H1 (cell line): ENCODE results near the gene SMC6. TPM values are rescaled to one million over a fixed set of nuclear protein-coding genes. Genes with fewer than 3 reads are reported as not detected.

Experiments
- CTCF ChIA-PET: fragments of 300-600 bp; sonication (Branson Sonifier 250); formaldehyde crosslinking; loops from one replicate; lab custom pipeline; 2021; ENCODE audit not compliant: partially characterized antibody; lab: Charles Lee
- POLR2A ChIA-PET: fragments of 300-600 bp; sonication (Branson Sonifier 250); formaldehyde crosslinking; loops from one replicate; lab custom pipeline; 2021; ENCODE audit warnings: inconsistent platforms; ENCODE audit not compliant: partially characterized antibody; lab: Charles Lee
- DNase-seq, 2 experiments: peaks; one replicate each; pipeline versions ENCODE4 v3.0.0 to v3.0.0-alpha.2; 2010 to 2022; ENCODE audit warnings: low spot score in 2 of 2, low read depth in 1 of 2, mixed read lengths in 1 of 2
- FAIRE-seq: peaks from 2 replicates; lab custom pipeline; 2011; peaks lifted over from hg19 to GRCh38; lab: Jason Lieb, UNC
- H2AFZ ChIP-seq: 2 replicates; pipeline ENCODE4 v1.8.1; 2012; ENCODE audit warnings: low read length, inconsistent platforms
- H2AK5ac ChIP-seq: 2 replicates; pipeline ENCODE4 v1.6.1; 2013; ENCODE audit warnings: low read depth, low read length
- H2BK120ac ChIP-seq: replicated peaks from 2 replicates; pipeline ENCODE3; 2013; ENCODE audit warnings: low read depth, low read length, inconsistent platforms
- H2BK12ac ChIP-seq: 2 replicates; pipeline ENCODE4 v1.6.1; 2013; ENCODE audit warnings: low read depth, low read length
- H2BK15ac ChIP-seq: 2 replicates; pipeline ENCODE4 v1.6.1; 2013; ENCODE audit warnings: low read length
- H2BK20ac ChIP-seq: 2 replicates; pipeline ENCODE4 v1.6.1; 2013; ENCODE audit warnings: low read length
- H2BK5ac ChIP-seq: 2 replicates; pipeline ENCODE4 v1.6.1; 2013; ENCODE audit warnings: low read depth, low read length
- H3K14ac ChIP-seq: 2 replicates; pipeline ENCODE4 v1.6.1; 2013; ENCODE audit warnings: inconsistent platforms; ENCODE audit not compliant: insufficient read length
- H3K18ac ChIP-seq: 2 replicates; pipeline ENCODE4 v1.6.1; 2013; ENCODE audit warnings: low read length; ENCODE audit errors: extremely low read depth
- H3K23ac ChIP-seq: 2 replicates; pipeline ENCODE4 v1.6.1; 2013; ENCODE audit warnings: inconsistent platforms; ENCODE audit not compliant: insufficient read length
- H3K23me2 ChIP-seq: 2 replicates; pipeline ENCODE4 v1.6.1; 2013; ENCODE audit warnings: low read depth, low read length
- H3K27ac ChIP-seq: 2 replicates; pipeline ENCODE4 v1.6.1; 2011; ENCODE audit warnings: low read depth, low read length, inconsistent platforms
- H3K27me3 ChIP-seq, 4 experiments: replicated peaks in 1 of 4; 1 replicate in 1 of 4; 2 replicates in 3 of 4; pipeline versions ENCODE4 v1.6.1 to v1.8.1; 2011 to 2013; ENCODE audit warnings: low read length in 3 of 4, mild to moderate bottlenecking in 3 of 4, inconsistent platforms in 2 of 4, mixed read lengths in 2 of 4, moderate library complexity in 1 of 4; ENCODE audit not compliant: control insufficient read depth in 3 of 4, insufficient read depth in 3 of 4; ENCODE audit errors: extremely low read depth in 1 of 4
- H3K36me3 ChIP-seq, 4 experiments: 2 replicates each; pipeline versions ENCODE4 v1.6.1 to v1.8.1; 2011 to 2013; ENCODE audit warnings: mild to moderate bottlenecking in 4 of 4, low read length in 3 of 4, moderate library complexity in 2 of 4, control low read depth in 1 of 4, inconsistent platforms in 1 of 4; ENCODE audit not compliant: insufficient read depth in 4 of 4, control insufficient read depth in 2 of 4
- H3K4ac ChIP-seq: replicated peaks from 2 replicates; pipeline ENCODE3; 2013; ENCODE audit warnings: low read length, low read depth, mixed read lengths, inconsistent platforms; ENCODE audit not compliant: insufficient read length
- H3K4me1 ChIP-seq, 4 experiments: replicated peaks in 1 of 4; 1 replicate in 1 of 4; 2 replicates in 3 of 4; pipeline versions ENCODE4 v1.6.1 to v1.8.1; 2011 to 2013; ENCODE audit warnings: low read length in 3 of 4, inconsistent platforms in 2 of 4, mixed read lengths in 1 of 4; ENCODE audit not compliant: insufficient read depth in 4 of 4, control insufficient read depth in 3 of 4
- H3K4me2 ChIP-seq, 2 experiments: 2 replicates each; pipeline versions ENCODE4 v1.6.1 to v1.8.1; 2011 to 2013; ENCODE audit warnings: low read depth in 2 of 2, low read length in 2 of 2, control low read depth in 1 of 2, inconsistent platforms in 1 of 2, mild to moderate bottlenecking in 1 of 2; ENCODE audit not compliant: insufficient read depth in 1 of 2
- H3K4me3 ChIP-seq, 4 experiments: fragments of 200-600, 300-600 bp in 1 of 4; sonication (generic), shearing (Covaris generic), sonication (Bioruptor Twin) in 1 of 4; 2 replicates each; pipeline versions ENCODE4 v1.5.1 to v1.8.1; 2011 to 2016; ENCODE audit warnings: low read length in 4 of 4, low read depth in 3 of 4, control low read depth in 2 of 4, inconsistent platforms in 2 of 4, mild to moderate bottlenecking in 2 of 4, mixed read lengths in 1 of 4, moderate library complexity in 1 of 4; ENCODE audit not compliant: insufficient read depth in 2 of 4; ENCODE audit errors: extremely low read depth in 1 of 4
- H3K56ac ChIP-seq: replicated peaks from 2 replicates; pipeline ENCODE3; 2013; ENCODE audit warnings: low read depth, mild to moderate bottlenecking, mixed read lengths, low read length, inconsistent platforms; ENCODE audit not compliant: insufficient read length
- H3K79me1 ChIP-seq: 2 replicates; pipeline ENCODE4 v1.6.1; 2013; ENCODE audit warnings: low read depth, low read length, control low read depth
- H3K79me2 ChIP-seq, 2 experiments: 2 replicates each; pipeline versions ENCODE4 v1.6.1 to v1.8.1; 2012 to 2013; ENCODE audit warnings: low read length in 2 of 2, mild to moderate bottlenecking in 2 of 2, inconsistent platforms in 1 of 2; ENCODE audit not compliant: insufficient read depth in 2 of 2, control insufficient read depth in 1 of 2
- H3K9ac ChIP-seq, 4 experiments: replicated peaks in 1 of 4; 1 replicate in 1 of 4; 2 replicates in 3 of 4; pipeline versions ENCODE4 v1.6.1 to v1.8.1; 2011 to 2013; ENCODE audit warnings: low read depth in 3 of 4, low read length in 3 of 4, control low read depth in 2 of 4, mild to moderate bottlenecking in 2 of 4, moderate library complexity in 2 of 4, inconsistent platforms in 1 of 4; ENCODE audit errors: extremely low read depth in 1 of 4
- H3K9me3 ChIP-seq, 2 experiments: 2 replicates each; pipeline versions ENCODE4 v1.6.1 to v1.8.1; 2012 to 2013; ENCODE audit warnings: mild to moderate bottlenecking in 2 of 2, moderate library complexity in 2 of 2, control low read depth in 1 of 2, inconsistent platforms in 1 of 2, low read depth in 1 of 2, low read length in 1 of 2, mixed read lengths in 1 of 2; ENCODE audit not compliant: insufficient read depth in 2 of 2
- H4K20me1 ChIP-seq, 2 experiments: replicated peaks in 1 of 2; 2 replicates each; pipeline versions ENCODE3 to v1.8.1; 2011 to 2013; ENCODE audit warnings: inconsistent platforms in 2 of 2, low read length in 2 of 2, mild to moderate bottlenecking in 1 of 2; ENCODE audit not compliant: insufficient read depth in 2 of 2, control insufficient read depth in 1 of 2
- H4K5ac ChIP-seq: 2 replicates; pipeline ENCODE4 v1.6.1; 2013; ENCODE audit warnings: low read length, low read depth, mixed read lengths, inconsistent platforms; ENCODE audit not compliant: insufficient read length
- H4K8ac ChIP-seq: 2 replicates; pipeline ENCODE4 v1.8.0; 2013; ENCODE audit warnings: mild to moderate bottlenecking, moderate library complexity, low read length, inconsistent platforms; ENCODE audit not compliant: insufficient read depth; ENCODE audit errors: extremely low read depth
- H4K91ac ChIP-seq: replicated peaks from 2 replicates; pipeline ENCODE3; 2013; ENCODE audit warnings: low read length, mixed read lengths, inconsistent platforms; ENCODE audit not compliant: insufficient read length
- ASH2L ChIP-seq: fragments of 200-600, 300-600 bp; sonication (generic); IDR thresholded peaks from one replicate; pipeline ENCODE4 v1.7.1; 2017; ENCODE audit warnings: low read length
- BCL11A ChIP-seq, 2 experiments: IDR thresholded peaks; one replicate each; pipeline ENCODE4 v1.6.1; 2011; ENCODE audit warnings: low read depth in 2 of 2, low read length in 2 of 2, mild to moderate bottlenecking in 2 of 2
- CTBP2 ChIP-seq: IDR thresholded peaks from 2 replicates; pipeline ENCODE4 v1.7.0; 2011; ENCODE audit warnings: borderline replicate concordance, mild to moderate bottlenecking, moderate library complexity, mixed read lengths, low read length; ENCODE audit not compliant: insufficient read depth, insufficient read length
- RAD21 ChIP-seq, 2 experiments: IDR thresholded peaks in 1 of 2; conservative IDR thresholded peaks in 1 of 2; 2 replicates each; pipeline ENCODE4 v1.6.1; 2011; ENCODE audit warnings: low read depth in 2 of 2, low read length in 2 of 2, improper control_type of control experiment in 1 of 2, inconsistent platforms in 1 of 2, mild to moderate bottlenecking in 1 of 2, moderate library complexity in 1 of 2
- RXRA ChIP-seq: IDR thresholded peaks from 2 replicates; pipeline ENCODE4 v1.6.1; 2011; ENCODE audit warnings: low read depth, mild to moderate bottlenecking, low read length, moderate library complexity; ENCODE audit not compliant: insufficient read depth
- SIRT6 ChIP-seq: IDR thresholded peaks from one replicate; pipeline ENCODE4 v1.7.1; 2012; ENCODE audit warnings: low read length, inconsistent platforms
- WGBS, 2 experiments: shearing (Covaris generic) in 1 of 2; methylation state at CpG; one replicate each; pipeline versions ENCODE4 v1.1.6 to v1.1.7; 2013 to 2015; ENCODE audit warnings: low lambda C conversion rate in 2 of 2, mixed read lengths in 2 of 2, inconsistent platforms in 1 of 2, low coverage in 1 of 2, missing lambda C conversion rate in 1 of 2; ENCODE audit not compliant: insufficient replicate concordance in 2 of 2, insufficient coverage in 1 of 2, insufficient read length in 1 of 2; ENCODE audit errors: extremely low coverage in 1 of 2, missing lambda C conversion rate in 1 of 2; 5-methylcytosine and 5-hydroxymethylcytosine counted together
- polyA plus RNA-seq, 7 experiments: library from polyadenylated mRNA; depleted of rRNA in 3 of 7; stranded (reverse) in 5 of 7; unstranded in 2 of 7; fragments of >200 nt in 5 of 7; fragments of 200-250 nt in 2 of 7; gene quantifications; 1 replicate in 5 of 7; 2 replicates in 1 of 7; 4 replicates in 1 of 7; pipeline versions ENCODE4 v1.2.1 to v1.2.3, GENCODE V29; 2011 to 2013; ENCODE audit warnings: missing spikeins in 2 of 7, mixed read lengths in 2 of 7
- total RNA-seq: library from RNA; stranded (reverse); fragmentation: NEBNext Ultra II Directional; extraction: Animal tissue kit (Norgen Biotek cat#: 25700); gene quantifications from 2 replicates; pipeline ENCODE4 v1.2.1, GENCODE V29; 2021

Gene SMC6
- total and polyA plus RNA-seq, 2 of the 8 experiments (the other 6 are each of a cell fraction or from before 2014, with no cell fraction given), result 9.7 to 49.5 TPM

DNA sequence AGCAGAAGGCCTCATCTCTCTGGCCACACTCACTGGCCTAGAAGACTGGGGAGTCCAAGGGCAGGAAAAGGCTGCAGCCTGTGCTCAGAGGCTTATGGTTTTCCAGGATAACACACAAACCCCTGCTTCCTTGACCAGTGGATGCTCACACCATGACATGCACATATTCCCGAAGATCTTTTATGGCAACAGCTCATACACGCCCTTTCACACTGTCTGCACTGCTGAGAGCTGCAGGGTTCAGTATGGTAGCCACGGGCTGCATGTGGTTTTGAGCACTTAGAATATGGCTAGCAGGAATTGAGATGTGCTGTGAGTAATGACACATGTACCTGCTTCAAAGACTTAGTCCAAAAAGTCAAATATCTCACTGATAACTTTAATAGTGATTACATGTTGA, 117.4 kb downstream of the SMC6 start:
- Histone ChIP-seq H4K5ac (no peak overlapping the region), H2AK5ac (no peak overlapping the region), H3K4me2 (no peak overlapping the region), H2BK120ac (no peak overlapping the region), H3K23me2 (no peaks in the 10 kb centered on the region), H3K18ac (no peak overlapping the region), H2BK5ac (no peak overlapping the region), H3K79me1 (peaks cover 4% of the 10 kb centered on the region; the same call in 1 of the 2 replicates), H3K27me3 (no peaks in the 10 kb centered on the region), H3K23ac (no peak overlapping the region), H3K79me2 (no peaks in the 10 kb centered on the region; a peak in 1 of 4 replicates), H3K14ac (no peak overlapping the region), H3K36me3 (no peaks in the 10 kb centered on the region; a peak in 1 of 8 replicates), H3K9me3 (no peaks in the 10 kb centered on the region), H3K4ac (no peak overlapping the region), H4K20me1 (peaks cover 0 to 4% of the 10 kb centered on the region in 2 experiments), H4K8ac (no peak overlapping the region), H4K91ac (no peak overlapping the region), H2BK12ac (no peak overlapping the region), H3K4me3 (no peak overlapping the region; a peak in 1 of 8 replicates), H3K9ac (no peak overlapping the region), H3K4me1 (peaks cover 0 to 3% (median 0%) of the 10 kb centered on the region in 4 experiments; a peak in 1 of 7 replicates), H2BK15ac (no peak overlapping the region), H2BK20ac (no peak overlapping the region), H3K56ac (no peak overlapping the region), H3K27ac (no peak overlapping the region), H2AFZ (no peak overlapping the region)
- WGBS, 2 experiments, result 92% methylated on average over 3 of the region's 3 CpGs; no CpG with 5 or more reads in 1 of the 2 experiments
- ChIA-PET POLR2A (interaction anchor here (0.7 kb wide), 1 partner anchor 10 kb away, joined by 3 read pairs; no protein-coding TSS in a partner anchor), CTCF (interaction anchor here (1.0 to 6.2 kb wide), 5 partner anchors 10 to 166 kb away, joined by 3 to 65 read pairs (median 5); no protein-coding TSS in a partner anchor)
- TF ChIP-seq RXRA (no peak), SIRT6 (no peak), BCL11A (IDR thresholded peaks at IDR 0.05; ENCODE audit: low read depth in 2 of 2, low read length in 2 of 2) (no peak), RAD21 (IDR thresholded peaks at IDR 0.05 in 1 of 2, conservative IDR thresholded peaks at IDR 0.05 in 1 of 2; ENCODE audit: low read depth in 2 of 2, low read length in 2 of 2) (no peak), CTBP2 (no peak), ASH2L (no peak)
- FAIRE-seq (no peak), DNase-seq (no peak)
